ENCODE measurements around the gene HELZ. TPM values are rescaled to one million over a fixed set of nuclear protein-coding genes. Genes with fewer than 3 reads are reported as not detected.
"Not testable (repeated sequence)": the region's sequence is repeated elsewhere in the genome, so short reads cannot be mapped to it uniquely, and the experiment has no call there.

The HELZ gene
- total RNA-seq, 1 donor from 2014 or later: 74.7 TPM

DNA sequence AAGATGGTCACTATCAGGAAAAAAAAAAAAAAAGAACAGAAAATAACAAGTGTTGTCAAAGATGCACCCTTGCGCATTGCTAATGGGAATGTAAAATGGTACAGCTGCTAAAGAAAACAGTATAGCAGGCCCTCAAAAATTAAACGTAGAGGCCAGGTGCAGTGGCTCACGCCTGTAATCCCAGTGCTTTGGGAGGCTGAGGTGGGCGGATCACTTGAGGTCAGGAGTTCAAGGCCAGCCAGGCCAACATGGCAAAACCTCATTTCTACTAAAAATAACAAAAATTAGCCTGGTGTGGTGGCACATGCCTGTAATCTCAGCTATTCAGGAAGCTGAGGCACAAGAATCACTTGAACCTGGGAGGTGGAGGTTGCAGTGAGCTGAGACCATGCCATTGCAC is 6.6 kb upstream of the HELZ start:
- H3K27me3 Mint-ChIP-seq; H3K36me3 Mint-ChIP-seq (ENCODE audit: low read depth); H3K4me3 Mint-ChIP-seq; DNase-seq; H3K4me1 Mint-ChIP-seq; H3K9me3 Mint-ChIP-seq; intact Hi-C loops (cut with micrococcal nuclease); H3K27ac Mint-ChIP-seq: not testable (repeated sequence)

DNA sequence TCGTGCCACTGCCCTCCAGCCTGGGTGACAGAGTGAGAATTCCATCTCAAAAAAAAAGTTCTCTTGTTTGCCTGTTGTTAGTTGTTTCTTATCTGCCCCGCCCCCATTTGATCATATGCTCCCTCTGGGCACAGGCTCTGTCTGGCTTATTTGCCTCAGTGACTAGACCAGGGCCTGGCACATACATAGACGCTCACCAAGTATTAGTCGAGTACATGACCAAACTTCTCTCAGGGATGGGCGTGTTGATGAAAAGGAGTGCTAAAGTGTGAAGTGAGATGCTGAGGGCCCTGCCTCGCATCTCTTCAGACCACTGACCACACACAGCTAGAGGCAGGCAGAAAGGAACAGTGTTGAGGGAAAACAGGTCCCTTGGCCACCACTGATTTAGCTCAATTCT is 3.3 kb upstream of the HELZ start:
- H3K4me3 Mint-ChIP-seq: no peak overlapping the region
- no peak for DNase-seq
- no peak overlapping the region for H3K27ac Mint-ChIP-seq
- peaks cover 8% of the 10 kb centered on the region for H3K27me3 Mint-ChIP-seq
- peaks cover 17% of the 10 kb centered on the region for H3K4me1 Mint-ChIP-seq
- peaks cover 4% of the 10 kb centered on the region for H3K36me3 Mint-ChIP-seq (ENCODE audit: low read depth)
- intact Hi-C loops (cut with micrococcal nuclease): loop anchor here (10.0 kb wide), 1 partner anchor 113 kb away; no protein-coding TSS in a partner anchor
- H3K9me3 Mint-ChIP-seq: no peaks in the 10 kb centered on the region

DNA sequence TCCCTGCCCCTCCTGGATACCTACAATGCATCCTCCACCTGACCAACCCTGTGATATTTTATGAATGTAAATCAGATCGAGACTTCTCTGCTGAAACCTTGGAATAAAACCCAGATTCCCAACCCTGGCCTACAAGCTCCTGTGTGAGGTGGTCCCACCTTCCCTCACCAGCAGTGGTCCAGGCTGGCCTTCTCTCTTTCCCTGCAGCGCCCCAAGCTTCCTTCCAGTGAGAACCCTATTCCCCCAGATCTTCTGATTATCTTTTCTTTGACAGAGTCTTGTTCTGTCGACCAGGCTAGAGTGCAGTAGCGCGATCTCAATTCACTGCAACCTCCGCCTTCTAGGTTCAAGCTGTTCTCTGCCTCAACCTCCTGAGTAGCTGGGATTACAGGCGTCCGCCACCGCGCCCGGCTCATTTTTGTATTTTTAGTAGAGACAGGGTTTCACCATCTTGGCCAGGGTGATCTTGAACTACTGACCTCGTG is 2.5 kb upstream of the HELZ start:
- Mint-ChIP-seq H3K36me3 (ENCODE audit: low read depth) (peaks cover 8% of the 10 kb centered on the region), H3K27ac (peak overlapping the region; percentile 41), H3K4me1 (peaks cover 20% of the 10 kb centered on the region), H3K9me3 (no peaks in the 10 kb centered on the region), H3K27me3 (peaks cover 4% of the 10 kb centered on the region), H3K4me3 (peak overlapping the region; percentile 47)
- no peak for DNase-seq
- intact Hi-C loops (cut with micrococcal nuclease): loop anchor here (10.0 kb wide), 1 partner anchor 113 kb away; no protein-coding TSS in a partner anchor

DNA sequence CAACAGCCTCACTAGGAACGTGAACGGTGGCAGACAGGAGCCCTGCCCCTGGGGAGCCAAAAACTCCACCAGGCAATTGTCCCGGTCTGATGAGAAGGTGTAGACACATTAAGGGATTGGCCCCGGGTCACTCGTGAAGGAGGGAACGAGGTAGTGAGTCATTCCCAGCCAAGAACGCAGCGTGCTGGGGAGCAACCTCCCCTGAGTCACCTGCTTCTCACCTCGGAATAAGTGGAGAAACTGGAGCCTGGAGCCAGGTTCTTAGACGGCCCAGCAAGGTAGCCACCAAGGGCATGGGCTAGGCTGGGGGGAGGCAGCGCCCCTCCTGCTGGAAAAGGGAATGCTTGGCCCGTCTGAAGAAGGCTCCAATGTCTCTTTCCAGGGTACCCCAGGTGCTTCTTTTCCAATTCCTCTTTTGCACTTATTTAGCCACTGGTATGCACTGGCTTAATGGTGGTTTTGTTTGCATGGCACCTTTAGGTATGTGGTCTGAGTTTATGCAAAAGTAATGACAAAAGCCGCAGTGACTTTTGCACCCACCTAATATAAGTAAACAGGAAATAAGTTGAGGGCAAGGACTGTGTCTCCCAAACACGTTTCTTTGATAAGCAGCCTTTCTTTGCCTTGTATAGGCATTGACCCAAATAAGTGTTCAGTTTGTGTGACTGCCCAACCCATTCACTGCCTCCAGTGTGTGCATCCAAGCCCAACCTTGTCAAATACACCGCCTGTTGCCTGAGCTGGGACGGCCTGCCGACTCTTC is 1.8 kb upstream of the HELZ start:
- DNase-seq: peak; percentile 65
- peaks cover 23% of the 10 kb centered on the region for H3K4me1 Mint-ChIP-seq
- peaks cover 1% of the 10 kb centered on the region for H3K27me3 Mint-ChIP-seq
- H3K27ac Mint-ChIP-seq: peak overlapping the region; percentile 7
- peak overlapping the region; percentile 65 for H3K4me3 Mint-ChIP-seq
- H3K9me3 Mint-ChIP-seq: no peaks in the 10 kb centered on the region
- intact Hi-C loops (cut with micrococcal nuclease): loop anchor here (10.0 kb wide), 1 partner anchor 112 kb away; no protein-coding TSS in a partner anchor
- H3K36me3 Mint-ChIP-seq (ENCODE audit: low read depth): peaks cover 11% of the 10 kb centered on the region

DNA sequence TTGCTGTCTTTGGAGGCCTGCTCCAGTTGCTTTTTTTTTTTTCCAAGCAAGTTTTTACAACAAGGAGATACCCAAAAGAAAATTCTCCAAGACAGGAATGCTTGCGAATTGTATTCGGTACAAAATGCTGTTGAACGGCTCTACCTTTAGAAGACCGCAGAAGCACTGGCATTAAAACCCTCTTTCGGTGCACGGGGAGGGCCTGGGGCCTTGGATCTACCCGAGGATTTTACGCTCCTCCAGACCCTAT is 1.3 kb upstream of the HELZ start:
- H3K27ac Mint-ChIP-seq: peak overlapping the region; percentile 7
- peaks cover 1% of the 10 kb centered on the region for H3K27me3 Mint-ChIP-seq
- peak overlapping the region; percentile 65 for H3K4me3 Mint-ChIP-seq
- no peaks in the 10 kb centered on the region for H3K9me3 Mint-ChIP-seq
- intact Hi-C loops (cut with micrococcal nuclease): loop anchor here (10.0 kb wide), 1 partner anchor 112 kb away; no protein-coding TSS in a partner anchor
- no peak for DNase-seq
- H3K36me3 Mint-ChIP-seq (ENCODE audit: low read depth): peaks cover 14% of the 10 kb centered on the region
- peaks cover 28% of the 10 kb centered on the region for H3K4me1 Mint-ChIP-seq

DNA sequence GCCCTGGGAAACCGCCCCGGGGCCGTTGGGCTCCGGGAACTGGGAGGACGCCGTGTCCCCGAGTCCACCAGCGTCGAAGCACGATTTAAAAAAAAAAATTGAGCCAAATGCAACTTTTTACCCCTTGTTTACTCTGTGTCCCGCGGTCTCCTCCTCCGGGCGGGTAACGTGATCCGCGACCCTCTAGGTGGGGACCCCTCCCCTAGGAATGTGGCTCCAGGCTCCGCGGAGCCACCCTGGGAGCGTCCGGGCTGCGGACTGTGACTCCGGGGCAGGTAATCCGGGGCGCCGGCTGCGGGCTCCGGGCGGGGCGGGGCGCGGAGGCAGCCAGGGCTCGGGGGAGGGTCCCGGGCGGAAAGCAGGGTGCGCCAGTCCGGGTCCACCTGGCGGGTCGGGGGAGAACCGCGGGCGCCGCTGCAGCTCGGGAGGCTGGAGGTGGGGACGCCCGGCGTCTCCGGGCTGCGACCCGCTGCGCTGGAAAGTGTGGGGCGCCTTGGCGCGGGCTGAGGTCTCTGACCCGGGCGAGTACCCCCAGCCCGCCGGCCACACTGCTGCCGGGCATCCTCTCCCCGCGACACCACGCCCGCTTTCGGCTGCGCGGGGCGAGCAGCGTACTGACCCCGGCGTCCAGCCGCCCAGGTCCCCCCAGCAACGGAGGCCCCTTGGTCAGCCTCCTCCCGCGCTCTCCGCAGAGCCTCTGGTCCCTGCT is 852 bp upstream of the HELZ start:
- H3K4me1 Mint-ChIP-seq: peaks cover 33% of the 10 kb centered on the region
- H3K27ac Mint-ChIP-seq: peak overlapping the region; percentile 73
- peak overlapping the region; percentile 85 for H3K4me3 Mint-ChIP-seq
- DNase-seq: peak; percentile 89
- intact Hi-C loops (cut with micrococcal nuclease): loop anchor here (1.0 to 10.0 kb wide), 2 partner anchors 111 to 471 kb away; partner anchors contain the start of gene NOL11
- H3K27me3 Mint-ChIP-seq: no peaks in the 10 kb centered on the region
- H3K36me3 Mint-ChIP-seq (ENCODE audit: low read depth): peaks cover 19% of the 10 kb centered on the region
- H3K9me3 Mint-ChIP-seq: no peaks in the 10 kb centered on the region

DNA sequence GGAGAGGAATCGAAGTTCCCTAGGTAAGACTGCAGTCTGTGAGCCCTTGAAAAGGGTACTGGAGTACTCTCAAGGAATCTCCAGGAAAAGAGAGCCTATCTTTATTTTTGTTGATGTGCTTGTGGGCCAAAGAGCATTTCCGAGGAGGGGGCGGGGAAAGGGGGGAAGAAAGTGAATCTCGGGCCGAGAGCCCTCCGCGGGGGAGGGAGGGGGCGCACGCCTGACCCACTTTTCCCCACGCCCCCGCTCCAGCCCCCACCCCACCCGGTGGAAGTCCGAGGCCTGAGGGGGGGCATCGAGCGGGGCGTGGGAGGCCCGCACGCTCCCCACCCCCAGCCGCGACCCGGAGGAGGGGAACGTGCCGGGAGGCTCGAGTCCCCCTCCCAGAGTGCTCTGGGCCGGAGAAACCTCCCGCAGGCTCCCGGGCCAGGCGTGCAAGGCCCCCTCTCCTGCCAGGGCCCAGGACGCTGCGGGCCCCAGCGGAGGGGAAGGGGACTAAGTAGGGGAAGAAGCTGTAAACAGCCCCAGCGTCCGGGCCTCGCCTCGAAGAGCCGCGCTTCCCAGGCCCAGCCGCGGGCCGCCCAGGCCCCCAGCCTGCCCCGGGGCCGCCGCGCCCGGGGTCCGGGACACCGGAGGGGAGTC is 444 bp downstream of the HELZ start:
- H3K4me3 Mint-ChIP-seq: peak overlapping the region; percentile 93
- peaks cover 44% of the 10 kb centered on the region for H3K4me1 Mint-ChIP-seq
- no peak for DNase-seq
- H3K9me3 Mint-ChIP-seq: no peaks in the 10 kb centered on the region
- peak overlapping the region; percentile 94 for H3K27ac Mint-ChIP-seq
- no peaks in the 10 kb centered on the region for H3K27me3 Mint-ChIP-seq
- peaks cover 30% of the 10 kb centered on the region for H3K36me3 Mint-ChIP-seq (ENCODE audit: low read depth)
- intact Hi-C loops (cut with micrococcal nuclease): loop anchor here (1.0 to 10.0 kb wide), 2 partner anchors 110 to 473 kb away; partner anchors contain the start of gene NOL11

DNA sequence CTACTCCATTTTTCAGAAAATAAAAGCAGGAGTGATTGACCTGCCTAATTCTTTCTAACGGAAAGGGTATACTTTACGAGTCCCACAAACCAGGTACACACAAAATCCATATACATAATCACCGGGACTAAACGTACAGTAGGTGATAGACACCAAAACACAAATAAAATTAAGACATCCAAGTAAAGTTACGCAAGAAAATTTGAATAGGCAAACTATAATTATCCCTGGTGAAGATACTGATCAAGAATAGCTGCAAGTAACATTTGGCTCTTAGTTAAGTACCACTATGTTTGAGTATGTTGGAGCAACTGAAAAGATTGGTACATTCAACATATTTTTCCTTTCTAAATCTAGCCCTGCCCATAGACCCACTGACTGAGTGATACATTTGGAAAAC is 1.7 kb downstream of the HELZ start:
- H3K4me1 Mint-ChIP-seq: peaks cover 49% of the 10 kb centered on the region
- H3K9me3 Mint-ChIP-seq: no peaks in the 10 kb centered on the region
- DNase-seq: no peak
- H3K4me3 Mint-ChIP-seq: peak overlapping the region; percentile 93
- peak overlapping the region; percentile 94 for H3K27ac Mint-ChIP-seq
- H3K27me3 Mint-ChIP-seq: no peaks in the 10 kb centered on the region
- peaks cover 38% of the 10 kb centered on the region for H3K36me3 Mint-ChIP-seq (ENCODE audit: low read depth)
- intact Hi-C loops (cut with micrococcal nuclease): loop anchor here (10.0 kb wide), 1 partner anchor 108 kb away; no protein-coding TSS in a partner anchor

DNA sequence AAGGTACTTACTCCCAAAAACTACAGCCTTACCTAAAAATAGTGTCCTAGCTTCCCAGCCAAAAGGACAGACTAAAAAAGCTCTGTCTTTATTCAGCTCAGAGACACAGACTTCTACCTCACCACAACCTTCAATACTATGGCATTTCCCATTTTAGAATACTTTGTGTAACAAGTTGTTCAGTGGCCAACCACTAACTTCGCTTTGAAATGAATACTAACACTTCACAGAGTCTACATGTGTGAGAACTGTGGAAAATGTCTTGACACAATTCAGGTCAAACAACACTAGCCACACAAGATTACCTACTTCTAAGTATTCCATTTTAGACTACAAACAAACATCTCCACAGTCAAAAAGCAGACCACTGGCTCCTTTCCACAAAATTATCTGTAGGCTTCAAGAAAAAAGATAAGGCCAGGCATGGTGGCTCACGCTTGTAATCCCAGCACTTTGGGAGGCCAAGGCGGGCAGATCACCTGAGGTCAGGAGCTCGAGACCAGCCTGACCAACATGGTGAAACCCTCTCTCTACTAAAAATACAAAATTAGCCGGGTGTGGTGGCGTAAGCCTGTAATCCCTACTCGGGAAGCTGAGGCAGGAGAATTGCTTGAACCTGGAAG is 3.2 kb downstream of the HELZ start:
- Mint-ChIP-seq H3K27ac (peak overlapping the region; percentile 21), H3K4me1 (peaks cover 44% of the 10 kb centered on the region), H3K36me3 (ENCODE audit: low read depth) (peaks cover 46% of the 10 kb centered on the region), H3K27me3 (no peaks in the 10 kb centered on the region), H3K9me3 (no peaks in the 10 kb centered on the region), H3K4me3 (peak overlapping the region; percentile 10)
- no peak for DNase-seq
- intact Hi-C loops (cut with micrococcal nuclease): loop anchor here (10.0 kb wide), 1 partner anchor 107 kb away; no protein-coding TSS in a partner anchor

DNA sequence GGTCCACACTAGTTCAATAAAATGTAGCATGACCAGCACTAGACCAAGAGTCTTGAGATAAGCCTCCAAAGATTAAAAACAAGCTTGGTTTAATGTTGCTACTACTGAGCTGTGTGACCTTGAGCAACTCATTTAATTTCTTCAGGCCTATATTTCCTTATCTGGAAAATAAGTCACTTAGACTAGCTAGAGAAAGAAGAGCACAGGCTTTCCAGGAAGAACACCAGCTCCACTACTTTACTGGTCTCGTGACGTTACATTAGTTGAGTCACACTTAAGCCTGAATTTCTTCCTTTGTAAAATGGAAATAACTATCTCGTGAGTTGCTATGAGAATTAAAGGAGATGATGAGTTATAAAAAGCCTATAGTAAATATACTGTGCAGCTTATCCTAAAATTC is 5.4 kb downstream of the HELZ start:
- Mint-ChIP-seq H3K4me3 (no peak overlapping the region), H3K4me1 (peaks cover 39% of the 10 kb centered on the region), H3K27ac (peak overlapping the region; percentile 39), H3K9me3 (no peaks in the 10 kb centered on the region), H3K36me3 (ENCODE audit: low read depth) (peaks cover 63% of the 10 kb centered on the region), H3K27me3 (no peaks in the 10 kb centered on the region)
- no peak for DNase-seq
- intact Hi-C loops (cut with micrococcal nuclease): no loop called here

DNA sequence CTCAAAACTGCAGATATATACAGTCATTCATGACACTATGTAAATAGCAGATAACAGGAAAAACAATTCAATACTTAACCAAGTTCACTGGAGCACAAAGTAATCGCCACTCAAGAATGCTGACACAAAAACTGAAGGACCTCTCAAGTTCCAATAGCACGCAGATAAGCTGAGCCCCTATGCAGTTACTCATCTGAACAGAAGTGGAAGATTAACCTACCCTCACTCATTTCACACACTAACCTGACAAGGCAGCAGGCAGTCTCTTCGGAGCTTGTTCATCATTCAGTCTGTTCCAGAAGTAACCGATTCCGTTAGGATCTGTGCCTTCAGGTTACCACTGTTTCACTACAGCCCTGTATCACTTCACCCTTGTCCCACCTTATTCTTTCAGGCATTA is 6.0 kb downstream of the HELZ start:
- Mint-ChIP-seq H3K4me3 (no peak overlapping the region), H3K9me3 (no peaks in the 10 kb centered on the region), H3K27me3 (no peaks in the 10 kb centered on the region), H3K4me1 (peaks cover 42% of the 10 kb centered on the region), H3K36me3 (ENCODE audit: low read depth) (peaks cover 67% of the 10 kb centered on the region), H3K27ac (peak overlapping the region; percentile 7)
- no peak for DNase-seq
- intact Hi-C loops (cut with micrococcal nuclease): no loop called here

DNA sequence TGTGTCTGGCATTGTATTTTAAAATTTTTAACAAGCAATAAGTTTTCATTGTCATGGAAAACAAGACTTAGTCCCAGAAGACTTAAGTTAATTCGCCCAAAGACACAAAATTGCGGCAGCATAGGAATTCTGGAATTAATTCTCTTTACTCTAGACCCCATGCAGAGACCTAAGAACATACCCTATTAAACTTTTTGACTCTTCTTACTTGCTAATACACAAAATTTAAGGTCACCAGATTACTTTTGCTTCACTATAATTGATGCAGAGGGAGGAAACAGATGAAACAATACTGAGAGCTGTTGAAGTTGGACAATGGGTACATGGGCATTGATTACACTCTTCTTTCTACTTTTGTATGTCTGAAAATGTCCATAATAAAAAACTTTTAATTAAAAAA is 12.6 kb downstream of the HELZ start:
- Mint-ChIP-seq H3K36me3 (ENCODE audit: low read depth) (peaks cover 52% of the 10 kb centered on the region), H3K4me3 (no peak overlapping the region), H3K27ac (no peak overlapping the region), H3K27me3 (no peaks in the 10 kb centered on the region), H3K9me3 (no peaks in the 10 kb centered on the region), H3K4me1 (peaks cover 6% of the 10 kb centered on the region)
- no peak for DNase-seq
- intact Hi-C loops (cut with micrococcal nuclease): no loop called here

DNA sequence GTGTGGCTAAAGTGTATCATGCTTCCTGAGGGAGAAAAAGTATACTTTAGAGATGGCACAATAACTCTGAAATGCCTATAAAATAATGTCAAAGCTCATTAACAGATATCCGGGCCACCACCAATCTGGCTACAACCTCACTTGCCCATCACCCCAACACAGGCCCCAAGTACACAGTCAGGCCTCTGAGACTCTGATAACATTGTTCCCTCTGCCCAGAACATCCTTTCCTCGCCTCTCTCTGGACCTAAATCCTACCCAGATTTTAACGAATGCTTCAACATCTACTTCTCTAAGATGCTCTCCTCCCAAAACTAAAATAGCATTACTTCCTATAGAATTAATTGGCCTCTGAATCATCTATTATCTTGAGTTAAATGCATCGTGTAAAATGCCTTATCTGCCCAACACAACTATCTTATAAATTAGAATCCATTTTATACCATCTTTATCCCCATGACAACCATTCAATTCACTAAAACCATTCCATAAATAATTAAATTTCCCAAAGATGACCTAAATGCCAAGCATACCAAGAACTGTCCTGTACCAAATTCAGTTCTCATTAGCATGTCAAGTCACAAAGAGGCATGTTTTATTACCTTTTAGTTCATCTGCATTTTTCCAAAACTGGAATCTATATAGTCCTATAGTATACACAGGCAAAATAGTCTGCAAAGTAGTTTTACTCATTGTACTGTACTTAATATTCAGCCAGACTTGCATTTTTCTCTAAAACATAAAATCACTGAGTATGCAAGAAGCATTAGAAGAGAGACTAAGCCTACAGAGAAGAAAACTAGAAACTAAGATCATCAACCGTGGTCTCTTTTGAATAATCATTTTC is 15.7 kb downstream of the HELZ start:
- H3K27me3 Mint-ChIP-seq: no peaks in the 10 kb centered on the region
- H3K36me3 Mint-ChIP-seq (ENCODE audit: low read depth): peaks cover 47% of the 10 kb centered on the region
- DNase-seq: no peak
- no peak overlapping the region for H3K4me3 Mint-ChIP-seq
- no peak overlapping the region for H3K27ac Mint-ChIP-seq
- intact Hi-C loops (cut with micrococcal nuclease): no loop called here
- no peaks in the 10 kb centered on the region for H3K9me3 Mint-ChIP-seq
- peaks cover 12% of the 10 kb centered on the region for H3K4me1 Mint-ChIP-seq
